ENCODE measurements around the gene PRPF19.

The PRPF19 gene

GRCh38 chr11:60872124-60872960 lies 34.0 kb downstream of the PRPF19 start:
- no peak for DNase-seq

DNA sequence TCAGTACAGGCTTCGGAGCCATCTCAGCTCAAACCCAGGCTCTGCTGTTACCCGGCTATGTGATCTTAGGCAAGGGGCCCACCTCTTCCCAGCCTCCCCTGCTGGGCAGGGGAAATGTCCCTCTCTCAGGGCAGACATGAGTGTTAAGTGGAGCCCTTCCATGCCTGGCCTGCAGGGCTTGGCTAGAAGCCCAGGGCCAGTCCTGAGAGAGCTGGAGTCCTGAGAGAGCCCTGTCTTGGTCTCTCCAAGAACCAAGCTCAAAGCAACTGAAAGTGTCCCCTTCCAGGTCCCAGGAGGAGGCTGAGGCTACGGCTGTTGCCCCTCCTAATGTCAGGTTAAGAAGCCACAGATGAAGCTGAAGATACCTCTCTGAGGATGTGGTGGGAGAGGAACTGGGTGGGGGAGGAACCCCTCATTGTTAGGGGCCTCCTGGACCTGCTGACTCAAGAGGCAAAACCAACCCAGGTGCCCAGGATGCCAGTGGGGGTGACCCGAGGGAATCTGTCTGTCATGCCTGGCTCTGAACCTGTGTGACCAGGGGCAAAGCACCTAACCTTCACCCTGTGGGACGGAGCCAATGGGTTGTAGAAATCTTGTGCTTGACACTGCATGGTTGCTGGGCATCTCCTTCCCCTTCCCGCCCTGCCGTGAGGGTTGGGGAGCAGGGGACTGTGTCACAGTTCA lies 34.9 kb downstream of the PRPF19 start:
- DNase-seq = no peak

GRCh38 chr11:60870733-60871377 lies 35.5 kb downstream of the PRPF19 start:
- no peak for DNase-seq

- DNase-seq = no peak
Observed at GRCh38 chr11:60870276-60870675, 36.1 kb downstream of the PRPF19 start.

GRCh38 chr11:60869451-60869825 lies 36.9 kb downstream of the PRPF19 start:
- no peak for DNase-seq

DNA sequence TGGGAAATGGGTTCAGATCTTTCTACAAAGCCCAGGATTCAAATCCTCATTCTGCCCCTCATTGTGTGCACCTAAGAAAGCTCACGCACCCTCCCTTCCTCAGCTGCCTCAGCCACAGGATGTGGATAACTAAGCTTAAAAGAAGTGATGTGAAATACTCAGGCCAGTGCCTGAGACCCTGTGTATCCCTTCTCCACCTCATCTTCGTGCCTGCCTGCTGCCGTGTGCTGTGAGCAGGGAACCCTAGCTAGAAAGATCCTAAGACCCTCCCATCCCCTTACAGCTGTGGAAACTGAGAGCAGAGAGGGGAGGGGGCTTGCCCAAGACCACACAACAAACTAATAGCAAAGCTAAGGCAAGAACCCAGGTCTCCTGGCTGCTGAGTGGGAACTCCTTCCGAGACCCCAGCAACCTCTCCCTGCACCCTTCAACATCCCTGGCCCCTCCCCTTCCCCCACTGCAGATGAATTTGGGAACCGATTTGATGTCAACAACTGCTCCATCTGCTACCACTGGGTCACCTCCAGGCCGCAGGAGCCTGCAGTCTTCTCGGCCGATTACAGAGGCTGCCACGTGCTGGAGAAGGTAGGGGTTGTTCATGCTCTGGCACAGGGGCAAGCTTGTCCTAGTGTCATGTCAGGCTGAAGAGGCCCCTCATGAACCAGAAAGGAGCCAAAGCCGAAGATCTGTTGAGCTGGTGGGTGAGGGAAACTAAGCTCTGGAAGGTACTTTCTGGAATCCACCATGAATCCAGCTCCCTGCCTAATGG lies 37.5 kb downstream of the PRPF19 start:
- DNase-seq = no peak

DNA sequence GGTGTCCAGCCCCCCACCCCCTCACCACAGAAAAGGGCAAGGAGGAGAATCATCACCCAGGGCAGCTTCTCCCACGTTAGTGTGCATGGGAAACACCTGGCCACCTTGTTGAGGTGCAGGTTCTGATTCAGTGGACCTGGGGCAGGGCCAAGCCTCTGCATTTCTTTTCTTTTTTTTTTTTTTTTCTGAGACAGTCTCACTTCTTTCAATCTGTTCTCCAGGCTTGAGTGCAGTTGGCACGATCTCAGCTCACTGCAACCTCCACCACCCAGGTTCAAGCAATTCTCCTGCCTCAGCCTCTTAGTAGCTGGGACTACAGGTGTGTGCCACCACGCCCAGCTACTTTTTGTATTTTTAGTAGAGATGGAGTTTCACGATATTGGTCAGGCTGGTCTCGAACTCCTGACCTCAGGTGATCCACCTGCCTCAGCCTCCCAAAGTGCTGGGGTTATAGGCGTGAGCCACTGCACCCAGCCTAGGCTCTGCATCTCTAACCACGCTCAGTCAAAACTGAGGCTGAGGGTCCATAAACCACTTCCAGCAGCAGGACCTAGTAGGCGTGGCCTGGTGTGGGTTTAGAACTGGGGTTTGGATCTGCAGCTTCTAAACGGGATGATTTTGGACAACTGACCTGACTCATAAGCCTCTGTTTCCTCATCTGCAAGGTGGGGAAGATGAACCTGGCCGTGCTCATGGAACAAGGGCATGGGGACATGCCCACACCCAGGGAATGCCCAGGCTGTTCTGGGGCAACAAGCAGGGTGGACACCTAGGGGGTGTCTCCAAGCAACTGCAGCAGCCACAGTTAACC lies 38.3 kb downstream of the PRPF19 start:
- no peak for DNase-seq

DNA sequence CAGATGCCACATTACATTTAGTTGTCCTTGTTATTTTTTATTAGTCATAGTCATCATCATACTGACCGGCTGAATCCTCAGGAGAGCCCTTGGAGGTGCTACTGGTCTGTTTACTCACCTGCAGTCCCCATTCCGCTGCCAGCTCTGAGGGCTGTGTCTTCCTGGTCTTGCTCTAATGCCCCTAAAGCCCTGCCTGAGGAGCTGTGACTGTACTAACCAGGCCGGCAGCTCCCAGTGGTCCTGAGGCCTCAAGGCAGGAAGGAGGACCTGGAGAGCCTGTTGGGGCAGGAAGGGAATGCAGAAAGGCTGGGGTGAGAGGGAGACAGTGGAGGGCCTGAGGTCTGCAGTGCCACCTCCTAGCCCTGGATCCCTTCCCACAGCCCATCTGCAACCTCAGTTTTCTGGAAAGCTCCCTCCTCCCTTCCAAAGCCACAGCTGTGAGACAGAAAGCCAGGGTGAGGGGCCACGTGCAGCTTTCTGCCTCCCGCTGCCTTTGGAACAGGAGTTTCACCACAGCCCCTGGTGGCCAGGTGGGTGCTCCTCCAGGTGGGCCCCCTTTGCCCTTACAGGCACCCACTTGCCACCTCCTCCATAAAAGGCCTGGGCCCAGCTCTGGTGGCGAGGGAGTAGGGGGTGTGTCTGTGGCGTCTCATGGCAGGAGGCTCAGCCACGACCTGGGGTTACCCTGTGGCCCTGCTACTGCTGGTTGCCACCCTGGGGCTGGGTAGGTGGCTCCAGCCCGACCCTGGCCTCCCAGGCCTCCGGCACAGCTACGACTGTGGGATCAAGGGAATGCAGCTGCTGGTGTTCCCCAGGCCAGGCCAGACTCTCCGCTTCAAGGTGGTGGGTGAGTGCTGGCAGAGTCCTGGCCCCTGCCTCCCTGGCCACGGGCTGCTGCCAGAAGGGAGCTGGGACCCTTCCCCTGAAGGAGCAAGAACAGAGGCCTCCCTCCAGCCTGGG lies 39.2 kb downstream of the PRPF19 start, which contains the start of gene ZP1:
TSS of gene ZP1 (plus strand) at position 632 of the 960 bp plus-strand sequence. CDS start at position 652, 20 bp downstream.
- peak; percentile 8 to 46 for DNase-seq

GRCh38 chr11:60864856-60865513 lies 41.4 kb downstream of the PRPF19 start:
- DNase-seq = no peak

GRCh38 chr11:60863550-60864521 lies 42.5 kb downstream of the PRPF19 start:
- DNase-seq = no peak

DNA sequence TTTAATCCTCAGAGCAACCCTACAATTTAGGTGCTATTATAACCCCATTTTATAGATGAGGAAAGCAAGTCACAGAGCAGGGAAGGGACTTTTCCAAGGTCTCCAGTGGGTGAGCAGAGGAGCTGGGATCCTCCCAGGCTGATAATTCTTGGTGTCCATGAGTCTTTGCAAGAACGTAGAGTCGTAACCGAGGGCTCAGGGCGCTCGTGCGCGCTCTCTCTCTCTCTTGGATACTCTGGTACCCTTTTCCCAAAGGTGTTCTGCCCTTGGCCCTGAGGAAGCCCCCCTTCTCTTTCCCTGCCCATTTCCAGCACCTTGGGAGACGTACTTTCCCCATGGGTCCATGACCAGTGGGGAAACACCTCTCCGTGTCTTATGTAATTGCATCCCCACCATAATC lies 44.2 kb downstream of the PRPF19 start:
- DNase-seq = no peak

GRCh38 chr11:60860943-60861342 lies 45.4 kb downstream of the PRPF19 start:
- no peak for DNase-seq

DNA sequence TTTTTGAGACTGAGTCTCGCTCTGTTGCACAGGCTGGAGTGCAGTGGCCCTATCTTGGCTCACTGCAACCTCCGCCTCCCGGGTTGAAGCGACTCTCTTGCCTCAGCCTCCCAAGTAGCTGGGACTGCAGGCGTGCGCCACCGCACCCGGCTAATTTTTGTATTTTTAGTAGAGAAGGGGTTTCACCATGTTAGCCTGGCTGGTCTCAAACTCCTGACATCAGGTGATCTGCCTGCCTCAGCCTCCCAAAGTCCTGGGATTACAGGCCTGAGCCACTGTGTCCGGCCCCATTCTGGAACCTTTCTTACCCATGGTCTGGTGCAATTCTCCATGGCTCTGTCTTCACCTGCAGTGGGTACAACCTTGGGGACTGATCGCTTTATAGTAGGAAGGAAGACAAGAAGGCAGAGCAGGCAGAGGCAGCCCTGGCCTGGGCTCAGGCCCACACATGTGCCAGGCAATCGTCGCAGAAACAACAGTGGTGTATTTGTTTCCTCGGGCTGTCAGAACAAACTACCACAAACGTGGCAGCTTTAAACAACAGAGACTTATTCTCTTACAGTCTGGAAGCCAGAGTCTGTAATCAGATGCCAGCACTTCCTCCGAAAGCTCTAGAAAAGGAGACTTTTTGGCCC lies 46.7 kb downstream of the PRPF19 start:
- DNase-seq = no peak

DNA sequence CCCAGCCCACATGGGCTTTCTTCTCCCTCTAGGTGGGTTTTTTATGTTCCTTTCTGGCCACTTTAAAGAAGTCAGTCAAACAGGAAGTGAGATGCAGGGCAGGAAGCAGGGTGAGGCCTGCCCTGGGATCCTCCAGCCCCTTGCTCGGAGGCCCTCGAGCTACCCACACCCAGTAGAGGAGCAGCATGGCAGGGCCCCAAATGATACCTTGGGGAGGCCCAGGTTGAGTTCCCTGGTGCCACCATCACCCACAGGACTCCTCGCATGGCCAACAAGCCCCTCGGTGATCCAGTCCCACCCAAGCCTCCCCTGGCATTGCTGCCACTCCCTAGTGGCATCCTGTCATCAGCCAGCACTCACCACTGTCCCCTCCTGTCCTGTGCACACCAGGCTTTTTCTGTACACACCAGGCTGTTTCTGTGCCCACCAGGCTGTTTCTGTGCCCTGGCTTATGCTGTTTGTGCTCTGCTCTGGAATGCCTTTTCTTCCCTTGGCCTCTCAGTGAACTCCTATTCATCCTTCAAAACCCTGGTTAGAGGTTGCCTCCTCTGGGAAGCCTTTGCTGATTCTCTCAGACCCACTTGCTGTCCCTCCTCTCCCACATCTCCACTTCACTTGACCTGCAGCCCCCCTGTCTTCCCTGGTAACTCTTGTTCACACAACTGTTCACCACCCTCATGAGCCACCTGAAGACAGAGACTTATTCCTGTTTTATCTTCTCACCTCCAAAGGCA lies 47.5 kb downstream of the PRPF19 start:
- no peak for DNase-seq

DNA sequence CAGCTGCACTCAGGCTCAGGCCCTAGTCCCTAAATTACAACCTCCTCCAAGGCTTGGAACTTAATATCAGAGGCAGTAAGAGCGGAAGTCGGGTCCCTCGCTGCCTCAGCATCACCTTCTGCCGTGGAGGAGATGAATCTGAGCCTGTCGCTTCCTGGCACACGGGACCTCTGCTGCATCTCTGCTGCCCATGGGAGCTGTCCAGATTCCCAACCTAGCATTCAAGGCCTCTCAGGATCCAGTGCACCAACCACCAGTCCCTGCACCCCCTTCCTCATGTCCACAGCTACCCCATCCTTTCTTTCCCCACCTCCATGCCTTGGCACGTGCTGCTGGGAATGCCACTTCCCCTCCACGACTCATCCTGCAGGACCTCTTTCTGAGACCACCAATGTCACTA lies 48.1 kb downstream of the PRPF19 start:
- DNase-seq = no peak

DNA sequence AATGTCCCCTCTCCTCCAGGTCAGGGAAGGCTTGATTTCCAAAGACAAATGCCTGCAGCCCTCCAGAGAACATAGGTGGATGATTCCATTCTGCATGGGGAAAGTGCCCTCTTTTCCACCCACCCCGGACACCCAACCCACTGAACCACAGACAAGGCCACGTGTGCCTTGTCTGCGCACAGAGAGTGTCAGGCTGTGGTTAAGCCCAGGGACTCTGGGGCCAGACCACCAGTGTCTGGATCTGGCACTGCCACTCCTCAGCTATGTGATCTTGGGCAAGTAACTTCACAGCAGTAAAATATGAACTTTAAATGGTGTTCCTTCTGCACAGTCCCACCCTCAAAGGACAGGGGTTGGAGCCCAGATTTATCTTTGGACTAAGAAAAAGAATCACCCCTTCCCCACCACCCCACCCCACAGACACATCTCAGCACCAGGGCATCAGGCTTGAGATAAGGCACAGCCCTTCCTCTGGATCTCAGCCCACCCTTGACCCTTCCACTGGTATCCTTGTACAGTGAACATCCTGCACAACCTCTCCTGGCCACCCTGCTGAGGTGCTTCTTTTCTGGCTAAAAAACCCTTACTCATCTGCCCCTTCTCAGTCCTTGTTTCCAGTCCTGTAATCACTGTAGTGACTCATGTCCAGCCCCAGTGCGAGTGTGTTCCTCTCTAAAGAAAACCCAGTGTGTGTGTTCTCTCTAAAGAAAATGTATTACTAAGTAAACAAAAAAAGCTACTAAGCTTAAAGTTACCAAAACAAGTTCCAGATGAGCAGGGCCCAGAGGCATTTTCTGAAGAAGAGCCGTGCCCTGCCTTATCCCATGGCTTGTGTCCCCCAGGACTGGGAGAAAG lies 48.8 kb downstream of the PRPF19 start:
- no peak for DNase-seq

All from NCI-H1930 (cell line).